Mucosa of stomach (tissue), 1 donor: ENCODE data around the gene C19orf38.

Source experiments
- H3K27me3 ChIP-seq: one replicate; pipeline ENCODE4 v1.7.0; 2013; ENCODE audit warnings: mild to moderate bottlenecking, low read length; ENCODE audit not compliant: control insufficient read depth, insufficient read depth
- H3K36me3 ChIP-seq: one replicate; pipeline ENCODE4 v1.7.0; 2013; ENCODE audit warnings: low read length; ENCODE audit not compliant: control insufficient read depth, insufficient read depth
- H3K4me1 ChIP-seq: one replicate; pipeline ENCODE4 v1.7.0; 2013; ENCODE audit warnings: mild to moderate bottlenecking, low read length; ENCODE audit not compliant: control insufficient read depth, insufficient read depth
- H3K4me3 ChIP-seq: one replicate; pipeline ENCODE4 v1.7.0; 2013; ENCODE audit warnings: low read length
- H3K9ac ChIP-seq: one replicate; pipeline ENCODE4 v1.7.0; 2013; ENCODE audit warnings: mild to moderate bottlenecking, low read length, moderate library complexity
- H3K9me3 ChIP-seq: one replicate; pipeline ENCODE4 v1.7.0; 2013; ENCODE audit warnings: mild to moderate bottlenecking, low read length, moderate library complexity; ENCODE audit not compliant: control insufficient read depth
- donor health status: Pancreatic carcinoma.

The C19orf38 gene

GRCh38 chr19:10913716-10914340, 65.6 kb downstream of the C19orf38 start:
- H3K27me3 ChIP-seq = no peaks in the 10 kb centered on the region
- H3K9me3 ChIP-seq = no peaks in the 10 kb centered on the region
- no peak overlapping the region for H3K4me3 ChIP-seq
- peaks cover 6% of the 10 kb centered on the region for H3K4me1 ChIP-seq
- H3K36me3 ChIP-seq = no peaks in the 10 kb centered on the region
- H3K9ac ChIP-seq = no peak overlapping the region

GRCh38 chr19:10915130-10916091, 67.2 kb downstream of the C19orf38 start:
- no peak overlapping the region for H3K4me3 ChIP-seq
- peaks cover 6% of the 10 kb centered on the region for H3K4me1 ChIP-seq
- H3K9ac ChIP-seq = no peak overlapping the region
- H3K27me3 ChIP-seq = no peaks in the 10 kb centered on the region
- peaks cover 7% of the 10 kb centered on the region for H3K36me3 ChIP-seq
- no peaks in the 10 kb centered on the region for H3K9me3 ChIP-seq

- peaks cover 7% of the 10 kb centered on the region for H3K36me3 ChIP-seq
- H3K9me3 ChIP-seq = no peaks in the 10 kb centered on the region
- H3K27me3 ChIP-seq = no peaks in the 10 kb centered on the region
- H3K4me1 ChIP-seq = peaks cover 6% of the 10 kb centered on the region
- no peak overlapping the region for H3K9ac ChIP-seq
- no peak overlapping the region for H3K4me3 ChIP-seq
These were observed 68.4 kb downstream of the C19orf38 start for GRCh38 chr19:10916602-10917001.

- Histone ChIP-seq H3K27me3 (no peaks in the 10 kb centered on the region), H3K4me1 (peaks cover 6% of the 10 kb centered on the region), H3K9me3 (no peaks in the 10 kb centered on the region), H3K4me3 (no peak overlapping the region), H3K9ac (no peak overlapping the region), H3K36me3 (peaks cover 7% of the 10 kb centered on the region)
These were observed 70.1 kb downstream of the C19orf38 start for GRCh38 chr19:10918359-10918758.
